ENCODE results near the gene SIMC1. TPM values are rescaled to one million over a fixed set of nuclear protein-coding genes. Genes with fewer than 3 reads are reported as not detected.

The SIMC1 gene
- total RNA-seq, 1 donor from 2014 or later: 43.4 TPM

GRCh38 chr5:176384366-176384930, 146.2 kb downstream of the SIMC1 start:
- Mint-ChIP-seq H3K4me3 (no peak overlapping the region), H3K9me3 (no peaks in the 10 kb centered on the region), H3K4me1 (peaks cover 17% of the 10 kb centered on the region), H3K36me3 (peaks cover 21% of the 10 kb centered on the region), H3K27ac (no peak overlapping the region), H3K27me3 (ENCODE audit: low read depth) (no peaks in the 10 kb centered on the region)
- no peak for TF ChIP-seq CTCF (IDR thresholded peaks at IDR 0.05; ENCODE audit: unreplicated experiment)
- DNase-seq (ENCODE audit: low spot score in 2 of 2, unreplicated experiment in 2 of 2): no peak

- Mint-ChIP-seq H3K36me3 (peaks cover 16% of the 10 kb centered on the region), H3K9me3 (no peaks in the 10 kb centered on the region), H3K4me3 (no peak overlapping the region), H3K27ac (no peak overlapping the region), H3K27me3 (ENCODE audit: low read depth) (no peaks in the 10 kb centered on the region), H3K4me1 (peaks cover 20% of the 10 kb centered on the region)
- no peak for DNase-seq (ENCODE audit: low spot score in 2 of 2, unreplicated experiment in 2 of 2)
- TF ChIP-seq CTCF (IDR thresholded peaks at IDR 0.05; ENCODE audit: unreplicated experiment): no peak
These were observed 146.8 kb downstream of the SIMC1 start for GRCh38 chr5:176384991-176385390.

GRCh38 chr5:176386491-176386890, 148.3 kb downstream of the SIMC1 start:
- TF ChIP-seq CTCF (IDR thresholded peaks at IDR 0.05; ENCODE audit: unreplicated experiment): no peak
- Mint-ChIP-seq H3K4me3 (peak overlapping the region; percentile 99), H3K36me3 (peaks cover 12% of the 10 kb centered on the region), H3K9me3 (no peaks in the 10 kb centered on the region), H3K27ac (no peak overlapping the region), H3K27me3 (ENCODE audit: low read depth) (no peaks in the 10 kb centered on the region), H3K4me1 (peaks cover 20% of the 10 kb centered on the region)
- DNase-seq (ENCODE audit: low spot score in 2 of 2, unreplicated experiment in 2 of 2): no peak

GRCh38 chr5:176387384-176387925, 149.2 kb downstream of the SIMC1 start:
- no peaks in the 10 kb centered on the region for H3K9me3 Mint-ChIP-seq
- TF ChIP-seq CTCF (IDR thresholded peaks at IDR 0.05; ENCODE audit: unreplicated experiment): no peak
- no peaks in the 10 kb centered on the region for H3K27me3 Mint-ChIP-seq (ENCODE audit: low read depth)
- H3K36me3 Mint-ChIP-seq: peaks cover 11% of the 10 kb centered on the region
- peaks cover 20% of the 10 kb centered on the region for H3K4me1 Mint-ChIP-seq
- peak overlapping the region; percentile 99 for H3K4me3 Mint-ChIP-seq
- peak overlapping the region; percentile 100 for H3K27ac Mint-ChIP-seq
- no peak for DNase-seq (ENCODE audit: low spot score in 2 of 2, unreplicated experiment in 2 of 2)

GRCh38 chr5:176388003-176388443, 149.8 kb downstream of the SIMC1 start:
- no peak for DNase-seq (ENCODE audit: low spot score in 2 of 2, unreplicated experiment in 2 of 2)
- no peak for TF ChIP-seq CTCF (IDR thresholded peaks at IDR 0.05; ENCODE audit: unreplicated experiment)
- peak overlapping the region; percentile 99 for H3K4me3 Mint-ChIP-seq
- peaks cover 20% of the 10 kb centered on the region for H3K4me1 Mint-ChIP-seq
- no peaks in the 10 kb centered on the region for H3K9me3 Mint-ChIP-seq
- H3K27me3 Mint-ChIP-seq (ENCODE audit: low read depth): no peaks in the 10 kb centered on the region
- peak overlapping the region; percentile 100 for H3K27ac Mint-ChIP-seq
- peaks cover 9% of the 10 kb centered on the region for H3K36me3 Mint-ChIP-seq
